DND-41 (cell line): Measurements from ENCODE around the gene SULT1A2.
A peak's percentile ranks its signal among the peaks of the same experiment; 100 is the strongest.

Source experiments
- EZH2 ChIP-seq: IDR thresholded peaks from 3 replicates; pipeline ENCODE4 v1.6.1; 2012; ENCODE audit warnings: borderline replicate concordance, low read depth, mild to moderate bottlenecking, moderate library complexity, low read length, inconsistent platforms; ENCODE audit not compliant: severe bottlenecking
- TF ChIP-seq, protein P1 (sequence below): IDR thresholded peaks from 2 replicates; pipeline ENCODE4 v1.5.1; 2012; ENCODE audit warnings: borderline replicate concordance, low read length, moderate library complexity, mild to moderate bottlenecking; ENCODE audit not compliant: poor library complexity, severe bottlenecking; ENCODE audit errors: extremely low read depth

DNA sequence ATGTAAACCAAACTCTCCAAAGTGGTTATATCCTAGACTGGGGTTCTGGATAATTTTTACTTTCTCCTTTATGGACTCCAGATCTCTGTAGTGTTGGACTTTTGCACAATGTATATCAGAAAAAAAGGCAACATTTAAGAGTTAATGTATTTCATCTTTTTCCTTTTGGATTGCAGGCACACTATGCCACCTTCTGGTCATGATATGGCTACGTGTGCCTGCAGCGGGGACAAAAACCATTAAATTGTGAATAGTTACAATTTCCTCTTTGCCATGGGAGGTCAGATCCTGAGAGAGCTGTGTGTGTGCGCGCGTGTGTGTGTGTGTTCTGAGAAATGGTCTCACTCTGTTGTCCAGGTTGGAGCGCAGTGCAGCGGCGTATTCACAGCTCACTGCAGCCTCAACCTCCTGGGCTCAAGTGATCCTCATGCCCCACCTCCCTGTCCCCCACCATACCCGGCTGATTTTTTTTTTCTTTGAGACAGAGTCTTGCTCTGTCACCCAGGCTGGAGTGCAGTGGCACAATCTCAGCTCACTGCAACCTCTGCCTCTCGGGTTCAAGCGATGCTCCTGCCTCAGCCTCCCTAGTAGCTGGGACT lies 47.5 kb downstream of the SULT1A2 start:
- TF ChIP-seq, protein P1, sequence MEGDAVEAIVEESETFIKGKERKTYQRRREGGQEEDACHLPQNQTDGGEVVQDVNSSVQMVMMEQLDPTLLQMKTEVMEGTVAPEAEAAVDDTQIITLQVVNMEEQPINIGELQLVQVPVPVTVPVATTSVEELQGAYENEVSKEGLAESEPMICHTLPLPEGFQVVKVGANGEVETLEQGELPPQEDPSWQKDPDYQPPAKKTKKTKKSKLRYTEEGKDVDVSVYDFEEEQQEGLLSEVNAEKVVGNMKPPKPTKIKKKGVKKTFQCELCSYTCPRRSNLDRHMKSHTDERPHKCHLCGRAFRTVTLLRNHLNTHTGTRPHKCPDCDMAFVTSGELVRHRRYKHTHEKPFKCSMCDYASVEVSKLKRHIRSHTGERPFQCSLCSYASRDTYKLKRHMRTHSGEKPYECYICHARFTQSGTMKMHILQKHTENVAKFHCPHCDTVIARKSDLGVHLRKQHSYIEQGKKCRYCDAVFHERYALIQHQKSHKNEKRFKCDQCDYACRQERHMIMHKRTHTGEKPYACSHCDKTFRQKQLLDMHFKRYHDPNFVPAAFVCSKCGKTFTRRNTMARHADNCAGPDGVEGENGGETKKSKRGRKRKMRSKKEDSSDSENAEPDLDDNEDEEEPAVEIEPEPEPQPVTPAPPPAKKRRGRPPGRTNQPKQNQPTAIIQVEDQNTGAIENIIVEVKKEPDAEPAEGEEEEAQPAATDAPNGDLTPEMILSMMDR: peak; percentile 67
- TF ChIP-seq EZH2: no peak
